ENCODE results near the gene RMND1.
A peak's percentile ranks its signal among the peaks of the same experiment; 100 is the strongest.

Gene RMND1

DNA sequence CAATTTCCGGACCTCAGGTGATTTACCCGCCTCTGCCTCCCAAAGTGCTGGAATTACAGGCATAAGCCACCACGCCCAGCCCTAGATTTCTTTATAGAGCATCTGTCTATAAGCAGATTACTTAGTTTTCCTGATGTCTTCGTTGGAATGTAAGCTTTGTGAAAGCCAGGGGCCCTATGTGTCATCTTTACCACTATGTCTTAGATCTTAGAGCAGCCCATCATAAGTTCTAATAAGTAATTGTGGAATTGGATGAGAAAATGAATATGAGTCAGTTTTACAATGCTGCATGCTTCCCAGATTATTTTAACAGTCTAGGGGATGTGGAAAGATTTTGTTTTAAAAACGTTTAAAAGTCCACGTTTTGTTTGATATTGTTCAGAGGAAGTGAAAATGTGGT, 51.5 kb downstream of the RMND1 start:
- Histone ChIP-seq H3K36me3 (ENCODE audit: control insufficient read depth, insufficient read depth, low read length) (peaks cover 2% of the 10 kb centered on the region), H2BK5ac (ENCODE audit: low read length) (no peak overlapping the region), H3K27me3 (ENCODE audit: insufficient read depth, low read length, poor library complexity) (no peaks in the 10 kb centered on the region), H4K5ac (ENCODE audit: low read length) (no peak overlapping the region), H3K79me2 (ENCODE audit: control insufficient read depth, insufficient read depth, low read length) (peaks cover 62% of the 10 kb centered on the region), H3K4me3 (ENCODE audit: low read length) (no peak overlapping the region), H2BK15ac (replicated peaks; ENCODE audit: low read depth) (no peak overlapping the region), H2AK5ac (ENCODE audit: low read length) (no peak overlapping the region), H4K8ac (ENCODE audit: low read depth, low read length) (no peak overlapping the region), H3K4me2 (ENCODE audit: low read length) (no peak overlapping the region), H3K4me1 (ENCODE audit: control insufficient read depth, low read depth, low read length) (no peaks in the 10 kb centered on the region), H3K23ac (ENCODE audit: low read length) (no peak overlapping the region), H2BK120ac (ENCODE audit: low read depth, low read length) (no peak overlapping the region), H3K79me1 (ENCODE audit: low read length) (peaks cover 3% of the 10 kb centered on the region), H3K27ac (ENCODE audit: low read depth, low read length) (no peak overlapping the region), H3K9ac (ENCODE audit: low read length) (no peak overlapping the region), H3K4ac (ENCODE audit: low read depth, low read length) (no peak overlapping the region), H3K18ac (ENCODE audit: low read length) (no peak overlapping the region), H3K56ac (ENCODE audit: low read length) (no peak overlapping the region)
- WGBS (ENCODE audit: extremely low coverage, insufficient coverage, low lambda C conversion rate) = 100% methylated on average over 2 of the region's 6 CpGs
- no peak for DNase-seq

GRCh38 chr6:151399679-151400078, 52.2 kb downstream of the RMND1 start:
- Histone ChIP-seq H3K18ac (ENCODE audit: low read length) (no peak overlapping the region), H3K4me2 (ENCODE audit: low read length) (no peak overlapping the region), H3K79me1 (ENCODE audit: low read length) (peaks cover 3% of the 10 kb centered on the region), H4K8ac (ENCODE audit: low read depth, low read length) (no peak overlapping the region), H3K4me3 (ENCODE audit: low read length) (no peak overlapping the region), H3K4ac (ENCODE audit: low read depth, low read length) (no peak overlapping the region), H3K36me3 (ENCODE audit: control insufficient read depth, insufficient read depth, low read length) (peaks cover 2% of the 10 kb centered on the region), H3K27me3 (ENCODE audit: insufficient read depth, low read length, poor library complexity) (no peaks in the 10 kb centered on the region), H2AK5ac (ENCODE audit: low read length) (no peak overlapping the region), H3K79me2 (ENCODE audit: control insufficient read depth, insufficient read depth, low read length) (peaks cover 69% of the 10 kb centered on the region), H3K27ac (ENCODE audit: low read depth, low read length) (no peak overlapping the region), H3K9ac (ENCODE audit: low read length) (no peak overlapping the region), H3K4me1 (ENCODE audit: control insufficient read depth, low read depth, low read length) (no peaks in the 10 kb centered on the region), H2BK5ac (ENCODE audit: low read length) (no peak overlapping the region), H2BK120ac (ENCODE audit: low read depth, low read length) (no peak overlapping the region), H4K5ac (ENCODE audit: low read length) (no peak overlapping the region), H2BK15ac (replicated peaks; ENCODE audit: low read depth) (no peak overlapping the region), H3K56ac (ENCODE audit: low read length) (no peak overlapping the region), H3K23ac (ENCODE audit: low read length) (no peak overlapping the region)
- DNase-seq = no peak
- no CpG with 5 or more reads among the region's 3 CpGs for WGBS (ENCODE audit: extremely low coverage, insufficient coverage, low lambda C conversion rate)

DNA sequence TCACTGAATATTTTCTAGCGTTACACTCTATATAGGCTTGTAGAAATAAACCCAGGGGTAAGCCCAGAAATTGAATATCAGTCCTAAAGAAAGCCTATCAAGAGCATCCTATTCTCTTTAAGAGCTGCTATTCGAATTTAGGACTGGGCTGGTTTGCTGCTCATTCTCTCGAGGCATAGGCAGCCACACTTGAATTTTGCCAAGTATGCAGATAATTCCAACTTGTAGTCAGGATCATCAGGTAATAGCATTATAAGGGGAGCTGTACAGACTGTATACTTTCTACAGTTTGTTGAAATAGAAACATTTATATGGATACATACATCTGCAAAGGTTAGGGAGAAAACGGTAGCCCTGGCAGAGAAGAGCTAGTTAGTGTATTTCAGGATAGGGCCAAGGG, 58.5 kb downstream of the RMND1 start:
- peaks cover 65% of the 10 kb centered on the region for H3K79me2 ChIP-seq (ENCODE audit: control insufficient read depth, insufficient read depth, low read length)
- H3K27ac ChIP-seq (ENCODE audit: low read depth, low read length) = no peak overlapping the region
- no peak overlapping the region for H3K23ac ChIP-seq (ENCODE audit: low read length)
- no peaks in the 10 kb centered on the region for H3K27me3 ChIP-seq (ENCODE audit: insufficient read depth, low read length, poor library complexity)
- peaks cover 2% of the 10 kb centered on the region for H3K36me3 ChIP-seq (ENCODE audit: control insufficient read depth, insufficient read depth, low read length)
- no CpG with 5 or more reads among the region's 4 CpGs for WGBS (ENCODE audit: extremely low coverage, insufficient coverage, low lambda C conversion rate)
- no peak overlapping the region for H4K5ac ChIP-seq (ENCODE audit: low read length)
- H2AK5ac ChIP-seq (ENCODE audit: low read length) = no peak overlapping the region
- H3K18ac ChIP-seq (ENCODE audit: low read length) = no peak overlapping the region
- no peak overlapping the region for H2BK15ac ChIP-seq (replicated peaks; ENCODE audit: low read depth)
- H3K79me1 ChIP-seq (ENCODE audit: low read length) = peaks cover 3% of the 10 kb centered on the region
- peaks cover 2% of the 10 kb centered on the region for H3K4me1 ChIP-seq (ENCODE audit: control insufficient read depth, low read depth, low read length)
- no peak overlapping the region for H3K4me3 ChIP-seq (ENCODE audit: low read length)
- no peak overlapping the region for H3K4ac ChIP-seq (ENCODE audit: low read depth, low read length)
- no peak overlapping the region for H4K8ac ChIP-seq (ENCODE audit: low read depth, low read length)
- no peak overlapping the region for H2BK5ac ChIP-seq (ENCODE audit: low read length)
- H3K4me2 ChIP-seq (ENCODE audit: low read length) = no peak overlapping the region
- no peak for DNase-seq
- H3K56ac ChIP-seq (ENCODE audit: low read length) = no peak overlapping the region
- H3K9ac ChIP-seq (ENCODE audit: low read length) = no peak overlapping the region
- no peak overlapping the region for H2BK120ac ChIP-seq (ENCODE audit: low read depth, low read length)

DNA sequence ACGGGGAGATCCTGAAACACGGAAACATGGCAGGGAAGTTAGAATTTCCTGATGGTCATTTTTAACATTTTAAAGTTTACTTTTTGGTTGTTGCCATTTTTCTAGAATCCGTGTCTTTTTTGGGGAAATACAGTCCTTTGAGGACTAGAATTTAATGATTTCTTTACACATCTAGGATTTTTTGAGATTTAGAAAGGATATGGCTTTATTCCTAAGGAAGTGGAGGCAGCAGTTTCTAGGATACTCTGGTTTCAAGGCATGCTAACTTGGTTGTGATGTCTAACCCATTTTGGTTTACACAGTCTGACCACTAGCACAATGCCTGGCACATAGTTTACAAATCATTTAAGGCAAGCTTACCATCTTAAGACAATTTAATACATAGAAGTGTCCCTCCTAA, 59.5 kb downstream of the RMND1 start:
- no peak overlapping the region for H2AK5ac ChIP-seq (ENCODE audit: low read length)
- no peak overlapping the region for H2BK5ac ChIP-seq (ENCODE audit: low read length)
- peak overlapping the region; percentile 70 for H3K4me2 ChIP-seq (ENCODE audit: low read length)
- H3K56ac ChIP-seq (ENCODE audit: low read length) = peak overlapping the region; percentile 91
- H3K79me1 ChIP-seq (ENCODE audit: low read length) = peaks cover 4% of the 10 kb centered on the region
- peak overlapping the region; percentile 92 for H3K9ac ChIP-seq (ENCODE audit: low read length)
- peak overlapping the region; percentile 88 for H3K27ac ChIP-seq (ENCODE audit: low read depth, low read length)
- H3K4me1 ChIP-seq (ENCODE audit: control insufficient read depth, low read depth, low read length) = peaks cover 2% of the 10 kb centered on the region
- H3K18ac ChIP-seq (ENCODE audit: low read length) = peak overlapping the region; percentile 100
- H4K5ac ChIP-seq (ENCODE audit: low read length) = no peak overlapping the region
- WGBS (ENCODE audit: extremely low coverage, insufficient coverage, low lambda C conversion rate) = no CpG with 5 or more reads among the region's 3 CpGs
- DNase-seq = no peak
- H3K4me3 ChIP-seq (ENCODE audit: low read length) = peak overlapping the region; percentile 79
- H4K8ac ChIP-seq (ENCODE audit: low read depth, low read length) = no peak overlapping the region
- H3K27me3 ChIP-seq (ENCODE audit: insufficient read depth, low read length, poor library complexity) = no peaks in the 10 kb centered on the region
- H3K36me3 ChIP-seq (ENCODE audit: control insufficient read depth, insufficient read depth, low read length) = peaks cover 2% of the 10 kb centered on the region
- H3K79me2 ChIP-seq (ENCODE audit: control insufficient read depth, insufficient read depth, low read length) = peaks cover 63% of the 10 kb centered on the region
- no peak overlapping the region for H2BK15ac ChIP-seq (replicated peaks; ENCODE audit: low read depth)
- H3K4ac ChIP-seq (ENCODE audit: low read depth, low read length) = no peak overlapping the region
- H2BK120ac ChIP-seq (ENCODE audit: low read depth, low read length) = no peak overlapping the region
- H3K23ac ChIP-seq (ENCODE audit: low read length) = no peak overlapping the region

- Histone ChIP-seq H3K4me1 (ENCODE audit: control insufficient read depth, low read depth, low read length) (peaks cover 2% of the 10 kb centered on the region), H4K8ac (ENCODE audit: low read depth, low read length) (peak within 1 kb of the TSS; percentile 98), H3K23ac (ENCODE audit: low read length) (peak within 1 kb of the TSS; percentile 96), H2BK15ac (replicated peaks; ENCODE audit: low read depth) (no peak within 1 kb of the TSS), H4K5ac (ENCODE audit: low read length) (no peak within 1 kb of the TSS), H3K4ac (ENCODE audit: low read depth, low read length) (peak within 1 kb of the TSS; percentile 99), H3K4me2 (ENCODE audit: low read length) (peak within 1 kb of the TSS; percentile 70), H2AK5ac (ENCODE audit: low read length) (no peak within 1 kb of the TSS), H3K18ac (ENCODE audit: low read length) (peak within 1 kb of the TSS; percentile 100), H3K79me1 (ENCODE audit: low read length) (peaks cover 3% of the 10 kb centered on the region), H2BK120ac (ENCODE audit: low read depth, low read length) (peak within 1 kb of the TSS; percentile 100), H2BK5ac (ENCODE audit: low read length) (peak within 1 kb of the TSS; percentile 84), H3K4me3 (ENCODE audit: low read length) (peak within 1 kb of the TSS; percentile 86), H3K27ac (ENCODE audit: low read depth, low read length) (peak within 1 kb of the TSS; percentile 100), H3K9ac (ENCODE audit: low read length) (peak within 1 kb of the TSS; percentile 96), H3K36me3 (ENCODE audit: control insufficient read depth, insufficient read depth, low read length) (no peaks in the 10 kb centered on the region), H3K56ac (ENCODE audit: low read length) (peak within 1 kb of the TSS; percentile 97), H3K27me3 (ENCODE audit: insufficient read depth, low read length, poor library complexity) (no peaks in the 10 kb centered on the region), H3K79me2 (ENCODE audit: control insufficient read depth, insufficient read depth, low read length) (peaks cover 62% of the 10 kb centered on the region)
- peak; percentile 95 for DNase-seq
- no CpG with 5 or more reads among the region's 57 CpGs for WGBS (ENCODE audit: extremely low coverage, insufficient coverage, low lambda C conversion rate)
These were observed 60.2 kb downstream of the RMND1 start, which contains the start of gene ZBTB2 for GRCh38 chr6:151391471-151392413. Gene ZBTB2, minus strand, starts transcription at chr6:151391559. Its CDS starts 17,922 bp downstream, at chr6:151373637.
